Measurements from ENCODE around the gene GPC6. TPM values are rescaled to one million over a fixed set of nuclear protein-coding genes. Genes with fewer than 3 reads are reported as not detected.

GPC6 gene
- polyA plus RNA-seq, 1 donor from 2014 or later = 9.0 TPM

- TF ChIP-seq MXI1 (conservative IDR thresholded peaks at IDR 0.05; ENCODE audit: poor library complexity, severe bottlenecking) (no peak), EP300 (conservative IDR thresholded peaks at IDR 0.05; ENCODE audit: poor library complexity, severe bottlenecking) (no peak), CTCF (IDR thresholded peaks at IDR 0.05; ENCODE audit: poor library complexity, severe bottlenecking) (no peak), TAF1 (IDR thresholded peaks at IDR 0.05; ENCODE audit: low read depth) (no peak), POLR2AphosphoS5 (IDR thresholded peaks at IDR 0.05) (no peak), REST (IDR thresholded peaks at IDR 0.05; ENCODE audit: borderline replicate concordance) (no peak), EZH2 (IDR thresholded peaks at IDR 0.05; ENCODE audit: borderline replicate concordance, insufficient read depth, low read length, poor library complexity, severe bottlenecking) (no peak), RAD21 (conservative IDR thresholded peaks at IDR 0.05) (no peak), SMC3 (conservative IDR thresholded peaks at IDR 0.05; ENCODE audit: poor library complexity) (no peak)
- no peaks in the 10 kb centered on the region for H4K20me1 ChIP-seq (ENCODE audit: insufficient read depth)
- H3K79me2 ChIP-seq (replicated peaks; ENCODE audit: insufficient read depth, low read length) = no peaks in the 10 kb centered on the region
- no peaks in the 10 kb centered on the region for H3K36me3 ChIP-seq (ENCODE audit: insufficient read depth, low read length)
- H3K9ac ChIP-seq (ENCODE audit: low read length) = no peak overlapping the region
- H2AFZ ChIP-seq (ENCODE audit: low read depth, low read length) = no peak overlapping the region
- no peak overlapping the region for H3K4me2 ChIP-seq (ENCODE audit: low read length)
- no peaks in the 10 kb centered on the region for H3K9me2 ChIP-seq (ENCODE audit: insufficient read depth, low read length)
- H3F3A ChIP-seq (ENCODE audit: insufficient read depth, low read length, poor library complexity, severe bottlenecking) = no peaks in the 10 kb centered on the region
- H3K27ac ChIP-seq (ENCODE audit: low read length) = no peak overlapping the region
- no peak overlapping the region for H3K4me3 ChIP-seq (ENCODE audit: low read length)
- H3K27me3 ChIP-seq (ENCODE audit: insufficient read depth, low read depth, low read length) = no peaks in the 10 kb centered on the region
- H3K9me3 ChIP-seq (ENCODE audit: low read length) = no peaks in the 10 kb centered on the region
Observed at GRCh38 chr13:94065741-94066140, 839.1 kb downstream of the GPC6 start.

- Histone ChIP-seq H2AFZ (ENCODE audit: low read depth, low read length) (no peak overlapping the region), H3K4me2 (ENCODE audit: low read length) (no peak overlapping the region), H3K27me3 (ENCODE audit: insufficient read depth, low read depth, low read length) (no peaks in the 10 kb centered on the region), H3K9me2 (ENCODE audit: insufficient read depth, low read length) (no peaks in the 10 kb centered on the region), H3K36me3 (ENCODE audit: insufficient read depth, low read length) (no peaks in the 10 kb centered on the region), H3K4me3 (ENCODE audit: low read length) (no peak overlapping the region), H3K9me3 (ENCODE audit: low read length) (peaks cover 9% of the 10 kb centered on the region), H3K9ac (ENCODE audit: low read length) (no peak overlapping the region), H4K20me1 (ENCODE audit: insufficient read depth) (no peaks in the 10 kb centered on the region), H3K27ac (ENCODE audit: low read length) (no peak overlapping the region), H3F3A (ENCODE audit: insufficient read depth, low read length, poor library complexity, severe bottlenecking) (no peaks in the 10 kb centered on the region), H3K79me2 (replicated peaks; ENCODE audit: insufficient read depth, low read length) (no peaks in the 10 kb centered on the region)
- no peak for TF ChIP-seq POLR2AphosphoS5 (IDR thresholded peaks at IDR 0.05)
- TF ChIP-seq EP300 (conservative IDR thresholded peaks at IDR 0.05; ENCODE audit: poor library complexity, severe bottlenecking) = no peak
- TF ChIP-seq TAF1 (IDR thresholded peaks at IDR 0.05; ENCODE audit: low read depth) = no peak
- TF ChIP-seq REST (IDR thresholded peaks at IDR 0.05; ENCODE audit: borderline replicate concordance) = no peak
- no peak for TF ChIP-seq MXI1 (conservative IDR thresholded peaks at IDR 0.05; ENCODE audit: poor library complexity, severe bottlenecking)
- no peak for TF ChIP-seq RAD21 (conservative IDR thresholded peaks at IDR 0.05)
- no peak for TF ChIP-seq CTCF (IDR thresholded peaks at IDR 0.05; ENCODE audit: poor library complexity, severe bottlenecking)
- TF ChIP-seq SMC3 (conservative IDR thresholded peaks at IDR 0.05; ENCODE audit: poor library complexity) = no peak
Observed at GRCh38 chr13:94073007-94073744, 846.6 kb downstream of the GPC6 start.

All from neural cell (in vitro differentiated cells).